H1 (cell line): ENCODE measurements around the gene GZF1. TPM values are rescaled to one million over a fixed set of nuclear protein-coding genes. Genes with fewer than 3 reads are reported as not detected.

ENCODE experiments used
- CTCF ChIA-PET: fragments of 300-600 bp; sonication (Branson Sonifier 250); formaldehyde crosslinking; loops from one replicate; lab custom pipeline; 2021; ENCODE audit not compliant: partially characterized antibody; lab: Charles Lee
- POLR2A ChIA-PET: fragments of 300-600 bp; sonication (Branson Sonifier 250); formaldehyde crosslinking; loops from one replicate; lab custom pipeline; 2021; ENCODE audit warnings: inconsistent platforms; ENCODE audit not compliant: partially characterized antibody; lab: Charles Lee
- DNase-seq, 2 experiments: peaks; one replicate each; pipeline versions ENCODE4 v3.0.0 to v3.0.0-alpha.2; 2010 to 2022; ENCODE audit warnings: low spot score in 2 of 2, low read depth in 1 of 2, mixed read lengths in 1 of 2
- FAIRE-seq: peaks from 2 replicates; lab custom pipeline; 2011; peaks lifted over from hg19 to GRCh38; lab: Jason Lieb, UNC
- H2AFZ ChIP-seq: 2 replicates; pipeline ENCODE4 v1.8.1; 2012; ENCODE audit warnings: low read length, inconsistent platforms
- H2AK5ac ChIP-seq: 2 replicates; pipeline ENCODE4 v1.6.1; 2013; ENCODE audit warnings: low read depth, low read length
- H2BK120ac ChIP-seq: replicated peaks from 2 replicates; pipeline ENCODE3; 2013; ENCODE audit warnings: low read depth, low read length, inconsistent platforms
- H2BK12ac ChIP-seq: 2 replicates; pipeline ENCODE4 v1.6.1; 2013; ENCODE audit warnings: low read depth, low read length
- H2BK15ac ChIP-seq: 2 replicates; pipeline ENCODE4 v1.6.1; 2013; ENCODE audit warnings: low read length
- H2BK20ac ChIP-seq: 2 replicates; pipeline ENCODE4 v1.6.1; 2013; ENCODE audit warnings: low read length
- H2BK5ac ChIP-seq: 2 replicates; pipeline ENCODE4 v1.6.1; 2013; ENCODE audit warnings: low read depth, low read length
- H3K14ac ChIP-seq: 2 replicates; pipeline ENCODE4 v1.6.1; 2013; ENCODE audit warnings: inconsistent platforms; ENCODE audit not compliant: insufficient read length
- H3K18ac ChIP-seq: 2 replicates; pipeline ENCODE4 v1.6.1; 2013; ENCODE audit warnings: low read length; ENCODE audit errors: extremely low read depth
- H3K23ac ChIP-seq: 2 replicates; pipeline ENCODE4 v1.6.1; 2013; ENCODE audit warnings: inconsistent platforms; ENCODE audit not compliant: insufficient read length
- H3K23me2 ChIP-seq: 2 replicates; pipeline ENCODE4 v1.6.1; 2013; ENCODE audit warnings: low read depth, low read length
- H3K27ac ChIP-seq: 2 replicates; pipeline ENCODE4 v1.6.1; 2011; ENCODE audit warnings: low read depth, low read length, inconsistent platforms
- H3K27me3 ChIP-seq, 4 experiments: replicated peaks in 1 of 4; 1 replicate in 1 of 4; 2 replicates in 3 of 4; pipeline versions ENCODE4 v1.6.1 to v1.8.1; 2011 to 2013; ENCODE audit warnings: low read length in 3 of 4, mild to moderate bottlenecking in 3 of 4, inconsistent platforms in 2 of 4, mixed read lengths in 2 of 4, moderate library complexity in 1 of 4; ENCODE audit not compliant: control insufficient read depth in 3 of 4, insufficient read depth in 3 of 4; ENCODE audit errors: extremely low read depth in 1 of 4
- H3K36me3 ChIP-seq, 4 experiments: 2 replicates each; pipeline versions ENCODE4 v1.6.1 to v1.8.1; 2011 to 2013; ENCODE audit warnings: mild to moderate bottlenecking in 4 of 4, low read length in 3 of 4, moderate library complexity in 2 of 4, control low read depth in 1 of 4, inconsistent platforms in 1 of 4; ENCODE audit not compliant: insufficient read depth in 4 of 4, control insufficient read depth in 2 of 4
- H3K4ac ChIP-seq: replicated peaks from 2 replicates; pipeline ENCODE3; 2013; ENCODE audit warnings: low read length, low read depth, mixed read lengths, inconsistent platforms; ENCODE audit not compliant: insufficient read length
- H3K4me1 ChIP-seq, 4 experiments: replicated peaks in 1 of 4; 1 replicate in 1 of 4; 2 replicates in 3 of 4; pipeline versions ENCODE4 v1.6.1 to v1.8.1; 2011 to 2013; ENCODE audit warnings: low read length in 3 of 4, inconsistent platforms in 2 of 4, mixed read lengths in 1 of 4; ENCODE audit not compliant: insufficient read depth in 4 of 4, control insufficient read depth in 3 of 4
- H3K4me2 ChIP-seq, 2 experiments: 2 replicates each; pipeline versions ENCODE4 v1.6.1 to v1.8.1; 2011 to 2013; ENCODE audit warnings: low read depth in 2 of 2, low read length in 2 of 2, control low read depth in 1 of 2, inconsistent platforms in 1 of 2, mild to moderate bottlenecking in 1 of 2; ENCODE audit not compliant: insufficient read depth in 1 of 2
- H3K4me3 ChIP-seq, 4 experiments: fragments of 200-600, 300-600 bp in 1 of 4; sonication (generic), shearing (Covaris generic), sonication (Bioruptor Twin) in 1 of 4; 2 replicates each; pipeline versions ENCODE4 v1.5.1 to v1.8.1; 2011 to 2016; ENCODE audit warnings: low read length in 4 of 4, low read depth in 3 of 4, control low read depth in 2 of 4, inconsistent platforms in 2 of 4, mild to moderate bottlenecking in 2 of 4, mixed read lengths in 1 of 4, moderate library complexity in 1 of 4; ENCODE audit not compliant: insufficient read depth in 2 of 4; ENCODE audit errors: extremely low read depth in 1 of 4
- H3K56ac ChIP-seq: replicated peaks from 2 replicates; pipeline ENCODE3; 2013; ENCODE audit warnings: low read depth, mild to moderate bottlenecking, mixed read lengths, low read length, inconsistent platforms; ENCODE audit not compliant: insufficient read length
- H3K79me1 ChIP-seq: 2 replicates; pipeline ENCODE4 v1.6.1; 2013; ENCODE audit warnings: low read depth, low read length, control low read depth
- H3K79me2 ChIP-seq, 2 experiments: 2 replicates each; pipeline versions ENCODE4 v1.6.1 to v1.8.1; 2012 to 2013; ENCODE audit warnings: low read length in 2 of 2, mild to moderate bottlenecking in 2 of 2, inconsistent platforms in 1 of 2; ENCODE audit not compliant: insufficient read depth in 2 of 2, control insufficient read depth in 1 of 2
- H3K9ac ChIP-seq, 4 experiments: replicated peaks in 1 of 4; 1 replicate in 1 of 4; 2 replicates in 3 of 4; pipeline versions ENCODE4 v1.6.1 to v1.8.1; 2011 to 2013; ENCODE audit warnings: low read depth in 3 of 4, low read length in 3 of 4, control low read depth in 2 of 4, mild to moderate bottlenecking in 2 of 4, moderate library complexity in 2 of 4, inconsistent platforms in 1 of 4; ENCODE audit errors: extremely low read depth in 1 of 4
- H3K9me3 ChIP-seq, 2 experiments: 2 replicates each; pipeline versions ENCODE4 v1.6.1 to v1.8.1; 2012 to 2013; ENCODE audit warnings: mild to moderate bottlenecking in 2 of 2, moderate library complexity in 2 of 2, control low read depth in 1 of 2, inconsistent platforms in 1 of 2, low read depth in 1 of 2, low read length in 1 of 2, mixed read lengths in 1 of 2; ENCODE audit not compliant: insufficient read depth in 2 of 2
- H4K20me1 ChIP-seq, 2 experiments: replicated peaks in 1 of 2; 2 replicates each; pipeline versions ENCODE3 to v1.8.1; 2011 to 2013; ENCODE audit warnings: inconsistent platforms in 2 of 2, low read length in 2 of 2, mild to moderate bottlenecking in 1 of 2; ENCODE audit not compliant: insufficient read depth in 2 of 2, control insufficient read depth in 1 of 2
- H4K5ac ChIP-seq: 2 replicates; pipeline ENCODE4 v1.6.1; 2013; ENCODE audit warnings: low read length, low read depth, mixed read lengths, inconsistent platforms; ENCODE audit not compliant: insufficient read length
- H4K8ac ChIP-seq: 2 replicates; pipeline ENCODE4 v1.8.0; 2013; ENCODE audit warnings: mild to moderate bottlenecking, moderate library complexity, low read length, inconsistent platforms; ENCODE audit not compliant: insufficient read depth; ENCODE audit errors: extremely low read depth
- H4K91ac ChIP-seq: replicated peaks from 2 replicates; pipeline ENCODE3; 2013; ENCODE audit warnings: low read length, mixed read lengths, inconsistent platforms; ENCODE audit not compliant: insufficient read length
- BACH1 ChIP-seq: IDR thresholded peaks from 2 replicates; pipeline ENCODE4 v1.6.1; 2012; ENCODE audit warnings: low read length, improper control_type of control experiment
- CTBP2 ChIP-seq: IDR thresholded peaks from 2 replicates; pipeline ENCODE4 v1.7.0; 2011; ENCODE audit warnings: borderline replicate concordance, mild to moderate bottlenecking, moderate library complexity, mixed read lengths, low read length; ENCODE audit not compliant: insufficient read depth, insufficient read length
- EZH2 ChIP-seq: fragments of 200-600 bp; sonication (generic); IDR thresholded peaks from 2 replicates; pipeline ENCODE4 v1.7.1; 2012; ENCODE audit warnings: low read depth, mild to moderate bottlenecking, moderate library complexity, low read length, inconsistent platforms; ENCODE audit not compliant: severe bottlenecking
- POU5F1 ChIP-seq: IDR thresholded peaks from 2 replicates; pipeline ENCODE4 v1.6.1; 2011; ENCODE audit warnings: low read depth, mild to moderate bottlenecking, low read length, moderate library complexity
- YY1 ChIP-seq: IDR thresholded peaks from 2 replicates; pipeline ENCODE4 v1.6.1; 2011; ENCODE audit warnings: low read depth, mild to moderate bottlenecking, low read length
- ZNF274 ChIP-seq: IDR thresholded peaks from 2 replicates; pipeline ENCODE4 v1.7.0; 2012; ENCODE audit warnings: low read length, borderline replicate concordance; ENCODE audit errors: extremely low read depth
- WGBS, 2 experiments: shearing (Covaris generic) in 1 of 2; methylation state at CpG; one replicate each; pipeline versions ENCODE4 v1.1.6 to v1.1.7; 2013 to 2015; ENCODE audit warnings: low lambda C conversion rate in 2 of 2, mixed read lengths in 2 of 2, inconsistent platforms in 1 of 2, low coverage in 1 of 2, missing lambda C conversion rate in 1 of 2; ENCODE audit not compliant: insufficient replicate concordance in 2 of 2, insufficient coverage in 1 of 2, insufficient read length in 1 of 2; ENCODE audit errors: extremely low coverage in 1 of 2, missing lambda C conversion rate in 1 of 2; 5-methylcytosine and 5-hydroxymethylcytosine counted together
- polyA plus RNA-seq, 7 experiments: library from polyadenylated mRNA; depleted of rRNA in 3 of 7; stranded (reverse) in 5 of 7; unstranded in 2 of 7; fragments of >200 nt in 5 of 7; fragments of 200-250 nt in 2 of 7; gene quantifications; 1 replicate in 5 of 7; 2 replicates in 1 of 7; 4 replicates in 1 of 7; pipeline versions ENCODE4 v1.2.1 to v1.2.3, GENCODE V29; 2011 to 2013; ENCODE audit warnings: missing spikeins in 2 of 7, mixed read lengths in 2 of 7
- total RNA-seq: library from RNA; stranded (reverse); fragmentation: NEBNext Ultra II Directional; extraction: Animal tissue kit (Norgen Biotek cat#: 25700); gene quantifications from 2 replicates; pipeline ENCODE4 v1.2.1, GENCODE V29; 2021
- TF ChIP-seq, protein P1 (sequence below), 3 experiments: IDR thresholded peaks; 1 replicate in 2 of 3; 2 replicates in 1 of 3; pipeline versions ENCODE4 v1.5.1 to v1.6.1; 2011; ENCODE audit warnings: low read length in 3 of 3, mild to moderate bottlenecking in 3 of 3, inconsistent platforms in 2 of 3, low read depth in 1 of 3, moderate library complexity in 1 of 3; ENCODE audit not compliant: insufficient read depth in 1 of 3; ENCODE audit errors: control extremely low read depth in 1 of 3

GZF1 gene
- total and polyA plus RNA-seq, 2 of the 8 experiments (the other 6 are each of a cell fraction or from before 2014, with no cell fraction given), result 8.2 to 11.9 TPM

DNA sequence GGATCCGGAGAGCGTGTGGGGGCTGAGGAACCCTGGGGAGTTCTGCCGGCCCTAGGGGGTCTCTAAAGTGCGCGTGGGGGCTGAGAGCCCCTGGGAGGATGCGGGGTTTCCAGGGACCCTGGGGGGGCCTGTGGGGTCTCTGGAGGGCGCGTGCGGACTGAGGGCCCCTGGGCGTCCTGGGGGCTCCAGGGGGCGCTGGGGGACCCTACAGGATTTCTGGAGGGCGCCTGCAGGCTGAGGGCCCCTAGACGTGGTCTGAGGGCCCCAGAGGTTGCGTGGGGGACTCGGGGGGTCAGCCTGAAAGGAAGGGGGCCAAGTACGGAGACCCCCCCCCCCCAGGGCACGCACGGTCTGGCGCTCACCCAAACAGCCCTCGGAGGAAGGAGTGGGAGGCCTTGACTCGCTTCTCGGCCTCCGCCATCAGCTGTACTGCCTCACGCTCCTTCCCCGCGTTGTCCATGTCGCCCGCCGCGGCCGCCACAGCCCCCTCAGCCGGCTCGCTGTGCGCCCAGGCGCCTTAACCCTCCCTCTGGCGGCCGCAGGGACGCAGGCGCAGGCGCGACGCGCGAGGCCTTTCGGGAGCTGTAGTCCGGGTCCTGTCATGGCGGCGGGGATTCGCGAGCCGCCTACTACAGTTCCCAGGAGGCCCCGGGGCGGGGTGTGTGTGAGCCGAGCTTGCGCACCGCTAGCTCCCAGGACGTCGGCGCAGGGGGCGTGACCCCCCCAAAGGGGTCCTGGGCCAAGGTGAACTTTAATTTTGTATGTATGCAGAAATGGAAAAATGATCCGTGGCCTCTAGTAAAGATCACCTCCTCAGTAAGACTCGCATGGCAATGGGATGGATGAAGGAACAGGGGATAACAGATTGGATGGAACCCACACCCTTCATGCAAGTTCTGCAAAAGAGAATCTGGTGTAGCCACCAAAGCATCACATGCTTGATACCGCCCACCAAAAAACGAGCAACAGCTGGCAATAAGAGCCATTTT, 59.3 kb downstream of the GZF1 start, which contains the start of gene NAPB:
Gene NAPB, minus strand, starts transcription at position 546 of the 989 bp plus-strand sequence. Its CDS starts 86 bp downstream, at position 460.
- no peaks in the 10 kb centered on the region for H3K4me1 ChIP-seq
- H2BK120ac ChIP-seq, result no peak within 1 kb of the TSS
- H2AFZ ChIP-seq, result peak within 1 kb of the TSS; percentile 87
- no peak within 1 kb of the TSS for H3K27ac ChIP-seq
- H3K56ac ChIP-seq, result peak within 1 kb of the TSS; percentile 85
- peaks cover 0 to 3% of the 10 kb centered on the region in 2 experiments; a peak in 1 of 4 replicates for H3K9me3 ChIP-seq
- no peak within 1 kb of the TSS for H2BK12ac ChIP-seq
- no peak within 1 kb of the TSS for H3K4ac ChIP-seq
- H2BK5ac ChIP-seq, result peak within 1 kb of the TSS; percentile 75; the same call in 1 of the 2 replicates
- peak within 1 kb of the TSS; percentile 89; the same call in 1 of the 2 replicates for H4K8ac ChIP-seq
- H2BK20ac ChIP-seq, result no peak within 1 kb of the TSS
- no peak within 1 kb of the TSS for H3K14ac ChIP-seq
- FAIRE-seq (no peak), DNase-seq (peak; percentile 73 to 93)
- H3K4me3 ChIP-seq, result peak within 1 kb of the TSS; percentile 58 to 95 (median 75)
- peaks cover 2% of the 10 kb centered on the region for H3K79me1 ChIP-seq
- ChIA-PET POLR2A (interaction anchor here (0.7 to 1.4 kb wide), 8 partner anchors 11 to 760 kb away, joined by 3 to 6 read pairs (median 4); no protein-coding TSS in a partner anchor), CTCF (interaction anchor here (0.6 to 3.1 kb wide), 13 partner anchors 11 to 1241 kb away, joined by 3 to 14 read pairs (median 3); partner anchors contain the start of gene CST9)
- peak within 1 kb of the TSS; percentile 69 to 74 for H3K4me2 ChIP-seq
- WGBS, 2 experiments, result 3% methylated on average over 52 of the region's 64 CpGs; no CpG with 5 or more reads in 1 of the 2 experiments
- H3K27me3 ChIP-seq, result no peaks in the 10 kb centered on the region
- H3K23me2 ChIP-seq, result no peaks in the 10 kb centered on the region; the same call in 1 of the 2 replicates
- H2BK15ac ChIP-seq, result no peak within 1 kb of the TSS
- H4K5ac ChIP-seq, result no peak within 1 kb of the TSS
- peak within 1 kb of the TSS; percentile 78 for H3K18ac ChIP-seq
- H3K9ac ChIP-seq, result peak within 1 kb of the TSS in 3 of 4 experiments; percentile 39 to 56 (median 53); a peak in 5 of 7 replicates
- H3K23ac ChIP-seq, result no peak within 1 kb of the TSS
- H2AK5ac ChIP-seq, result no peak within 1 kb of the TSS
- peak within 1 kb of the TSS; percentile 52 for H4K91ac ChIP-seq
- peaks cover 0 to 5% of the 10 kb centered on the region in 2 experiments for H4K20me1 ChIP-seq
- H3K36me3 ChIP-seq, result no peaks in the 10 kb centered on the region
- H3K79me2 ChIP-seq, result peaks cover 4 to 42% of the 10 kb centered on the region in 2 experiments; a peak in 3 of 4 replicates
- TF ChIP-seq BACH1, result no peak
- TF ChIP-seq YY1, result peak; percentile 98
- no peak for TF ChIP-seq EZH2
- TF ChIP-seq CTBP2, result no peak
- TF ChIP-seq, protein P1, sequence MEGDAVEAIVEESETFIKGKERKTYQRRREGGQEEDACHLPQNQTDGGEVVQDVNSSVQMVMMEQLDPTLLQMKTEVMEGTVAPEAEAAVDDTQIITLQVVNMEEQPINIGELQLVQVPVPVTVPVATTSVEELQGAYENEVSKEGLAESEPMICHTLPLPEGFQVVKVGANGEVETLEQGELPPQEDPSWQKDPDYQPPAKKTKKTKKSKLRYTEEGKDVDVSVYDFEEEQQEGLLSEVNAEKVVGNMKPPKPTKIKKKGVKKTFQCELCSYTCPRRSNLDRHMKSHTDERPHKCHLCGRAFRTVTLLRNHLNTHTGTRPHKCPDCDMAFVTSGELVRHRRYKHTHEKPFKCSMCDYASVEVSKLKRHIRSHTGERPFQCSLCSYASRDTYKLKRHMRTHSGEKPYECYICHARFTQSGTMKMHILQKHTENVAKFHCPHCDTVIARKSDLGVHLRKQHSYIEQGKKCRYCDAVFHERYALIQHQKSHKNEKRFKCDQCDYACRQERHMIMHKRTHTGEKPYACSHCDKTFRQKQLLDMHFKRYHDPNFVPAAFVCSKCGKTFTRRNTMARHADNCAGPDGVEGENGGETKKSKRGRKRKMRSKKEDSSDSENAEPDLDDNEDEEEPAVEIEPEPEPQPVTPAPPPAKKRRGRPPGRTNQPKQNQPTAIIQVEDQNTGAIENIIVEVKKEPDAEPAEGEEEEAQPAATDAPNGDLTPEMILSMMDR (IDR thresholded peaks at IDR 0.05; ENCODE audit: control extremely low read depth in 1 of 3, insufficient read depth in 1 of 3, low read depth in 1 of 3, low read length in 3 of 3), result peak; percentile 40 to 53 (median 42)
- TF ChIP-seq POU5F1, result no peak
- no peak for TF ChIP-seq ZNF274
